Endodermal cell (in vitro differentiated cells): ENCODE data around the gene PGS1. TPM values are rescaled to one million over a fixed set of nuclear protein-coding genes. Genes with fewer than 3 reads are reported as not detected.
A peak's percentile ranks its signal among the peaks of the same experiment; 100 is the strongest.

Experiments
- DNase-seq: peaks from one replicate; pipeline ENCODE4 v3.0.0-alpha.2; 2017
- H3K27ac ChIP-seq: 2 replicates; pipeline ENCODE4 v1.5.1; 2013; ENCODE audit warnings: mild to moderate bottlenecking, low read depth, low read length, moderate library complexity
- H3K27me3 ChIP-seq: 2 replicates; pipeline ENCODE4 v1.6.1; 2013; ENCODE audit warnings: mild to moderate bottlenecking, low read length, moderate library complexity; ENCODE audit not compliant: insufficient read depth, control insufficient read depth, poor library complexity, severe bottlenecking
- H3K36me3 ChIP-seq: 2 replicates; pipeline ENCODE4 v1.7.0; 2013; ENCODE audit warnings: mild to moderate bottlenecking, low read length, moderate library complexity; ENCODE audit not compliant: control insufficient read depth, insufficient read depth
- H3K4me1 ChIP-seq: one replicate; pipeline ENCODE4 v1.7.0; 2013; ENCODE audit warnings: low read length; ENCODE audit not compliant: control insufficient read depth, insufficient read depth
- H3K4me3 ChIP-seq: 2 replicates; pipeline ENCODE4 v1.5.1; 2013; ENCODE audit warnings: mild to moderate bottlenecking, low read length, moderate library complexity
- H3K9ac ChIP-seq: 2 replicates; pipeline ENCODE4 v1.6.1; 2013; ENCODE audit warnings: mild to moderate bottlenecking, low read length, moderate library complexity; ENCODE audit not compliant: poor library complexity, severe bottlenecking; ENCODE audit errors: extremely low read depth
- H3K9me3 ChIP-seq: 2 replicates; pipeline ENCODE4 v1.6.1; 2013; ENCODE audit warnings: mild to moderate bottlenecking, low read length, moderate library complexity; ENCODE audit not compliant: control insufficient read depth
- H3K27ac Mint-ChIP-seq: 2 replicates; pipeline ENCODE4 v1.8.0; 2020; ENCODE audit warnings: mixed read lengths
- H3K27me3 Mint-ChIP-seq: 2 replicates; pipeline ENCODE4 v1.8.0; 2021; ENCODE audit warnings: mild to moderate bottlenecking, mixed read lengths; ENCODE audit not compliant: insufficient read depth
- H3K36me3 Mint-ChIP-seq: 2 replicates; pipeline ENCODE4 v1.8.0; 2020; ENCODE audit warnings: low read depth, mixed read lengths
- H3K4me1 Mint-ChIP-seq: 2 replicates; pipeline ENCODE4 v1.8.0; 2020; ENCODE audit warnings: mixed read lengths
- H3K4me3 Mint-ChIP-seq: 2 replicates; pipeline ENCODE4 v1.8.0; 2020; ENCODE audit warnings: mild to moderate bottlenecking, moderate library complexity, mixed read lengths
- H3K9me3 Mint-ChIP-seq: 2 replicates; pipeline ENCODE4 v1.8.0; 2020; ENCODE audit warnings: mild to moderate bottlenecking, mixed read lengths
- CTCF ChIP-seq: fragments of 200-600 bp; sonication (generic); conservative IDR thresholded peaks from 2 replicates; pipeline ENCODE4 v1.5.0; 2021; ENCODE audit warnings: antibody characterized with exemption, mild to moderate bottlenecking
- WGBS, 2 experiments: methylation state at CpG; one replicate each; pipeline versions ENCODE4 v1.1.5 to v1.1.7; 2013; ENCODE audit warnings: missing lambda C conversion rate in 2 of 2, mixed read lengths in 1 of 2; ENCODE audit not compliant: insufficient coverage in 1 of 2, insufficient read length in 1 of 2; 5-methylcytosine and 5-hydroxymethylcytosine counted together
- total RNA-seq, 2 donors: library from RNA; stranded (reverse); fragmentation: NEBNext Ultra II Directional in 1 of 2; extraction: Animal tissue kit (Norgen Biotek cat#: 25700) in 1 of 2; gene quantifications; 2 replicates in 1 of 2; 3 replicates in 1 of 2; pipeline ENCODE4 v1.2.1, GENCODE V29; 2021

Gene PGS1
- total RNA-seq, 2 donors from 2014 or later = 57.1 to 58.2 TPM

GRCh38 chr17:78417531-78417909 lies 39.1 kb downstream of the PGS1 start:
- Histone ChIP-seq H3K36me3 (peaks cover 56% of the 10 kb centered on the region), H3K27ac (no peak overlapping the region), H3K27me3 (no peaks in the 10 kb centered on the region), H3K4me1 (peaks cover 3% of the 10 kb centered on the region), H3K9me3 (no peaks in the 10 kb centered on the region), H3K9ac (no peak overlapping the region), H3K4me3 (no peak overlapping the region)
- H3K36me3 Mint-ChIP-seq = peaks cover 53% of the 10 kb centered on the region
- DNase-seq = no peak
- peaks cover 16% of the 10 kb centered on the region for H3K4me1 Mint-ChIP-seq
- no peaks in the 10 kb centered on the region for H3K27me3 Mint-ChIP-seq
- peak overlapping the region; percentile 81 for H3K27ac Mint-ChIP-seq
- H3K4me3 Mint-ChIP-seq = no peak overlapping the region
- TF ChIP-seq CTCF = no peak
- 92 to 97% methylated on average over 6 to 13 of the region's 13 CpGs for WGBS, 2 experiments
- H3K9me3 Mint-ChIP-seq = no peaks in the 10 kb centered on the region

GRCh38 chr17:78418326-78419026 lies 40.0 kb downstream of the PGS1 start:
- H3K4me3 Mint-ChIP-seq = no peak overlapping the region
- DNase-seq = no peak

GRCh38 chr17:78419970-78420815 lies 41.7 kb downstream of the PGS1 start:
- H3K9ac ChIP-seq = no peak overlapping the region
- DNase-seq = no peak
- WGBS, 2 experiments = 93 to 96% methylated on average over 11 to 22 of the region's 22 CpGs
- H3K4me1 ChIP-seq = peaks cover 3% of the 10 kb centered on the region
- H3K4me3 ChIP-seq = no peak overlapping the region
- H3K9me3 Mint-ChIP-seq = no peaks in the 10 kb centered on the region
- H3K36me3 ChIP-seq = peaks cover 58% of the 10 kb centered on the region
- no peak overlapping the region for H3K4me3 Mint-ChIP-seq
- H3K27ac ChIP-seq = no peak overlapping the region
- no peaks in the 10 kb centered on the region for H3K27me3 ChIP-seq
- H3K9me3 ChIP-seq = no peaks in the 10 kb centered on the region
- no peaks in the 10 kb centered on the region for H3K27me3 Mint-ChIP-seq
- H3K4me1 Mint-ChIP-seq = peaks cover 16% of the 10 kb centered on the region
- TF ChIP-seq CTCF = no peak
- H3K36me3 Mint-ChIP-seq = peaks cover 57% of the 10 kb centered on the region
- peak overlapping the region; percentile 81 for H3K27ac Mint-ChIP-seq

More at GRCh38 chr17:78418326-78419026, 40.0 kb downstream of the PGS1 start:
- no peaks in the 10 kb centered on the region for H3K27me3 Mint-ChIP-seq
- H3K4me1 ChIP-seq = peaks cover 3% of the 10 kb centered on the region
- no peaks in the 10 kb centered on the region for H3K9me3 Mint-ChIP-seq
- TF ChIP-seq CTCF = no peak
- no peak overlapping the region for H3K9ac ChIP-seq
- no peaks in the 10 kb centered on the region for H3K9me3 ChIP-seq
- H3K4me3 ChIP-seq = no peak overlapping the region
- 77 to 89% methylated on average over 8 to 12 of the region's 12 CpGs for WGBS, 2 experiments
- H3K27ac Mint-ChIP-seq = no peak overlapping the region
- peaks cover 53% of the 10 kb centered on the region for H3K36me3 Mint-ChIP-seq
- H3K36me3 ChIP-seq = peaks cover 55% of the 10 kb centered on the region
- H3K27ac ChIP-seq = no peak overlapping the region
- peaks cover 16% of the 10 kb centered on the region for H3K4me1 Mint-ChIP-seq
- H3K27me3 ChIP-seq = no peaks in the 10 kb centered on the region
